IPS DF 4.7 (cell line): Measurements from ENCODE around the gene TUBA4A.
A peak's percentile ranks its signal among the peaks of the same experiment; 100 is the strongest.
"Not testable (repeated sequence)": the region's sequence is repeated elsewhere in the genome, so short reads cannot be mapped to it uniquely, and the experiment has no call there.

ENCODE experiments used
- DNase-seq: peaks from one replicate; pipeline ENCODE4 v3.0.0-alpha.2; 2013; ENCODE audit warnings: low spot score; ENCODE audit errors: extremely low read depth

The TUBA4A gene

DNA sequence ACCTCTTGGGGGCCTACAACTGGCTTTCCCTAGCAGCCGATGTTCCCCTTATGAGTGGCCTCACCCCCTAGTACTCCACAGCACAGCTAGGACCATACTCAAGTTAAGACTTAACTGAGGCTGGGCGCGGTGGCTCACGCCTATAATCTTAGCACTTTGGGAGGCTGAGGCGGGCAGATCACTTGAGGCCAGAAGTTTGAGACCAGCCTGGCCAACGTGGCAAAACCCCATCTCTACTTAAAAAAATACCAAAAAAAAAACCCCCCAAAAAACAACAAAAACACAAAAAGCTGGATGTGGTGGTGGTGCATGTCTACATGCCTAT lies 33.4 kb upstream of the TUBA4A start:
- not testable (repeated sequence) for DNase-seq

DNA sequence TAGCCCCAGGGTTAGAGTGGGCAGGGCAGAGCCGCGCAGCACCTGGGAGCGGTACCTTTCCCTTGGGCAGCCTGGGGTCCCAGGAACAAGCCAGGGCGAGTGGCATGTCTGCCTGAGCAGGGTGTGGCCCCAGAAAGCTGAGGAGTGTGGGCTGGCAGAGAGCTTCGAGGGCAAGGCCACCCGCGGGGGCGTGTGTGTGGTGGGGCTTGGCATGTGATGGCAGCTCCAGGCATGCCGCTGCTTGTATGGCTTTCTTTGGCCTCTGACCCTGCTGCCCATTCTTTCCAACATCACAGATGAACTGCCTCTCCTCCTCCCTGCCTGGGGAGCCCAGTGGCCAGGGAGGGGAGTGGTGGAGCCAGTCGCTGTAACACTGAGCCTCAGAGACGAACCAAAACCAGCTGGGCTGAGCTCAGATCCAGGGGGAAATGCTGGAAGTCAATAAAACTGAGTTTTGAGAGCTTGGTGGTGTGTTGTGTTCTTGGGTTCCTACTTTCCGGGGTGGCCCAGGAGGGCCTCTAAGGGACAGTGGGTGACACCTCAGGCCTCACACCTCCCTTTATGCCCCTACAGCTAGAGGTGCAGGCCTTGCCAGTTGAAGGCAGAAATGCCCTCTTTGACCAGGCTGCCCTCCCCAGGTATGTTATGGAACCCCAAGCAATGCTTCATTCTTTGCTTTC lies 32.9 kb upstream of the TUBA4A start:
- DNase-seq: no peak

DNA sequence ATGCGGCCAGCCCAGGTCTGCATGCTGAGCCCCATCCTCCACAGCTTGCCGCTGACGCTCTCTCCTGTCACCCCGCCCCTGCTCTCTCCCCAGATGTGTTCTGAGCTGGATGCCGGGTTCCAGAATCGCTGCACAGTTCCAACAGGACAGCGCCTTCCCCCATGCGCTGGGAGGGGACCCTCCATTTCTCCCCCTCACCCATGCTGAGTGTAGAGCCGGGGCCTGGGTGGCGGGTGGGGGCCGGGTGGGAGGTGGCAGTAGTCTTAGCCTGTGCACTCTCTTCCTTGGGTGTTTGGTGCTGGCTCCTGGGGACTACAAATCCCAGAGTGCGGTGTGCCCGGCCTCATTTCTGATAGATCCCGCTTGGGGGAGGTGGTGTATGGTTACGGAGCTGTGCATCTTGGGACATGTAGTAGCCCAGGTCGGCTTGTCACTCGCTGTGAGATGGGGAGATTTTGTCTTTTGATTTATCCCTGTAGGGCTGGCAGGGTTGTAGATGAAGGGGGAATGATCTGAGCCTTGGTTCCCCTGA lies 32.2 kb upstream of the TUBA4A start:
- DNase-seq: no peak

DNA sequence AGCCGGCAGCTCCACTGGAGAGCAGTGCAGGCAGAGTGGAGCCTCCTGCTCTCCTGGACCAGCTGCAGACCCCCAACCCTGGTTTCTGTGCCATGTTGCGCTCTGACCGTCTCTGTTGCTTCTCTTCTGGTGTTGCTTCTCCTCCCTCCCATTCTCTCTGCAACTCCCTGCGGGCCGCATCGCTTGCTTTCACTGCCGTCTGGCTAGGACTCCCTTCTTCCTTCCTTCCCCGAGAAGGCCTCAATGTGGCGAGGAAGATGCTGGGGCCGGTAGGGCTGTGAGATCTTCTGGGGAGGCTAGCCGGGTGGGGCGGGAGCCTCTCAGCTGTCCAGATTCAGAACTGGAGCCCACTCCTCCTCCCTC lies 31.6 kb upstream of the TUBA4A start:
- DNase-seq: no peak

DNA sequence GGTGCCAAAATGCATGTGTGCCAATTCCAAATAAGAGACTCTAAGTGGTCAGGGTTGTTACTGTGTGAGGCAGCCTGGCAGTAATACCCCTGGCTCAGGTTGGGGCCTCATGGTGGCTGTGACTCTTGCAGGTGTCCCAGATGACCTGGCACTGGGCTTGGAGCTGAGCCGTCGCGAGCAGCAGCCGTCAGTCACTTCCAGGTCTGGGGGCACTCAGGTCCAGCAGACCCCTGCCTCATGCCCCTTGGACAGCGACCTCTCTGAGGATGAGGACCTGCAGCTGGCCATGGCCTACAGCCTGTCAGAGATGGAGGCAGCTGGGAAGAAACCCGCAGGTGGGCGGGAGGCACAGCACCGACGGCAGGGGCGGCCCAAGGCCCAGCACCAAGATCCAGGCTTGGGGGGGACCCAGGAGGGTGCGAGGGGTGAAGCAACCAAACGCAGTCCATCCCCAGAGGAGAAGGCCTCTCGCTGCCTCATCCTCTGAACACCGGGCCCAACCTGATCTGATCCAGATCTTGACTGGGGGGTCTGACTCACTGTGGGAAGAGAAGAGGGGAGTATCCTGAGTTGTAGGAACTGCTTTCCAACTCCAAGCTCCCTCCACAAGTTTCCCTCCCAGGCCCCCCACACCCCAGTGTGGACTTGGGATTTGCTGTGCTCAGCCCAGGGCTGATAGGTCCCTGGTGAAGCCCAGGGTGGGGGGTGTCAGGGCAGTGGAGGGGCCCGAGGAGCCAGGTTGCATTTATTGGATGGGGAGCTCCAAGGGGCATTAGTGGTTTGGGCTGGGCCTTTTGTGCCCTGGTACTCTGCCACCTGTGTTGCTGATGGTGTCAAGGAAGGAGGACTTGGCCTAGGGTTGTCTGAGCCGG lies 31.0 kb upstream of the TUBA4A start:
- no peak for DNase-seq

DNA sequence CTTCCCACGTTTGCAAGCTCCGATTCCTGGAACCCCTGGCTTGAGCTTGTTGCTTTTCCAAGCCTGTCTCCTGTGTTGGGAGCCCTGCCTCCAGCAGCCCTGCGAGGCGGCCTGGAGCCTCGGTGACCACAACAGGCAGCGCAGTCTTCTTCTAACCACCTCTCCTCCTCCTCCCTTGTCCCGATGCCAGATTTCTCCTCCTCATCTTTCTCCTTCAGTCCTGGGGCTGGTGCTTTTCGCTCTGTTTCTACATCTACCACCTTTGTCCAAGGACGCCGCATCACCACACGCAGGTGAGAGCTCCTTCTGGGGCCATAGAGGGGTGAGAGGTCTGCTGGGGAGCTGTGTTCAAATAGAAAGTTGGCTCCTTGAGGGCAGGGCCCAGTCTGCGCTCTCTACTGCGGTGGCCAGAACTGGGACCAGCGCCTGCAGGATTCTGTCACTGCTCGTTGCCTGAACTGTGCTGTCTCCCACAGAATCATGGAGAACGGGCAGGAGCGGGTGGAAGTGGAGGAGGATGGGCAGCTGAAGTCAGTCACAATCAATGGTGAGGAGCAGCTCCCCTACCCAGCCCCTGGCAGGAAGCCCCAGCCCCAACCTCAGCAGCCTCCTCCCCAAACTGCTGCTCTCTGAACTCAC lies 29.3 kb upstream of the TUBA4A start:
- DNase-seq: no peak

DNA sequence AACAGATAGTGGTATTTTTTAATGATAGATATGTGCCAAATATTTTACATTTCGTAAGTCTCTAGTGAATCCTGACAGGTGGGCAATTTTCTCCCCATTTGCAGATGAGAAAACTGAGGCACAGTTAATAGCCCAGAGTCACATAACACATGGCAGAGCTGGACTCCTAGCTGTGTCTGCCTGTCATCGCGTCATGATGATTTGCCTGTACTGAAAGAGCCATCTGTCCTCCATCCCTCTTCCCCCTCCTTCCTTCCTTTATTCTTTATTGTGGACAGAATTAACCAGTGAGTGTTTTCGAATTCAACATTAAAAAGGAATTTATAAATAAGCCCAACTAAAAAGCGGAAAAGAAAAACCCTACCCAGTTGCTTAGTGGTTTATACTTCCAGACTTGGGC lies 28.7 kb upstream of the TUBA4A start:
- no peak for DNase-seq

DNA sequence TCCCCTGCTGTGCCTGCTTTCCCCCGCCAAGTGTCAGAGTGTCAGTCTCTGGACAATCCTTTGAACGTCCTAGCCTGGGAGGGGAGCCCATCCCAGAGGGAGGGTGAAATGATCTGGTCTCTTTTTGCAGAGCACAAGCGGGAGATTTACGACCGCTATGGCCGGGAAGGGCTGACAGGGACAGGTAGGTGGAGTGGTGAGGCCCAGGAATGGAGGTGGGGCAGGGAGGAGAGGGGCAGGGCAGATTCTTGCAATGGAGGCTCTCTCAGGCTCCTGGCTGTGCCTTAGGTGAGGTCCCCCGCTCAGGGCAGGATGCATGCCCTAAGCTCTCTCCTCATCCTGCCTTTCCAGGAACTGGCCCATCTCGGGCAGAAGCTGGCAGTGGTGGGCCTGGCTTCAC lies 27.9 kb upstream of the TUBA4A start:
- DNase-seq: no peak

DNA sequence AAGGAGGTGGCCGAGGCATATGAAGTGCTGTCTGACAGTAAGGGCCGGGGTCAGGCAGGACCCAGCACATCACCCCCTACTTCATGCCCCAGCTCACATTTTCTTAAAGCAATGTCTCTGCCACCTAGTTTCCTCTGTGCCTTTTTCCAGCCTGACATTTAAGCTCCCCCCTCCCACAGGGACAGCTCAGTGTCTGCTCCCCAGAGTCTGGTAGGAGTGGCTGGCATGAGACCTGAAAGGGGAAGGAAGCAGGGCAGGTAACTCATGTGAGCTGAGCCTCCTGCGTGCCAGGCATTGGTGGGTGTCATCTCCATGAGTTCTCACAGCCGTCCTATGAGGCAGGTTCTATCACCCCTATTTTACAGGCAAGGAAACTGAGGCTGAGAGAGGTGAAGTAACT lies 26.9 kb upstream of the TUBA4A start:
- DNase-seq: no peak

DNA sequence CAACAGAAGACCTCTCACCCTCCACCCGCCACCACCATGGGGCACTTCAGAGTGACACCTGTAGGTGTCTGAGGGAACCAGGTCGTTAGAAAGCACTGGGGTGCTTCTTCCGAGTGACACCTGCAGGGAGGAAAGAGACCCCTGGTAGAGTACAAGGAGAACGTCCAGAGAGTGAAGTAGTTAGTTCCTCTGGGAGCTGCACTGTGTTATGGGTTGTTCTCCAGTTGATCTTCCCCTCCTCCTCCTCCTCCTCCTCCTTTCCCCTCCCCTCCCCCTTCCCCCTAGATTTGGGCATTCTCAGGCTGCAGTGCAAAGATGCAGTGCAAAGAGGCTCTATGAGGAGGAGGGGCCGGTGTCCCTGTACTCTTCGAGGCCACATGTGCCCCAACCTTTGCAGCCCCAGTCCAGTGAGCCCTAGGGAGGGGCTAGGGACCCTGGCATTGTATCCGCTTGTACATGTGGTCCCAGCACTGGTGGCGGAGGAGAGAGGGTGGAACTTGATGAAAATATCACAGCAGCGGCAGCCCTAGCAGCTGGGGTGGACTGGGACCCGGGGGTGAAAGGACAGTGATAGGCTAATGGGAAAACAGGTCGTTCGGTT lies 26.3 kb upstream of the TUBA4A start:
- no peak for DNase-seq

DNA sequence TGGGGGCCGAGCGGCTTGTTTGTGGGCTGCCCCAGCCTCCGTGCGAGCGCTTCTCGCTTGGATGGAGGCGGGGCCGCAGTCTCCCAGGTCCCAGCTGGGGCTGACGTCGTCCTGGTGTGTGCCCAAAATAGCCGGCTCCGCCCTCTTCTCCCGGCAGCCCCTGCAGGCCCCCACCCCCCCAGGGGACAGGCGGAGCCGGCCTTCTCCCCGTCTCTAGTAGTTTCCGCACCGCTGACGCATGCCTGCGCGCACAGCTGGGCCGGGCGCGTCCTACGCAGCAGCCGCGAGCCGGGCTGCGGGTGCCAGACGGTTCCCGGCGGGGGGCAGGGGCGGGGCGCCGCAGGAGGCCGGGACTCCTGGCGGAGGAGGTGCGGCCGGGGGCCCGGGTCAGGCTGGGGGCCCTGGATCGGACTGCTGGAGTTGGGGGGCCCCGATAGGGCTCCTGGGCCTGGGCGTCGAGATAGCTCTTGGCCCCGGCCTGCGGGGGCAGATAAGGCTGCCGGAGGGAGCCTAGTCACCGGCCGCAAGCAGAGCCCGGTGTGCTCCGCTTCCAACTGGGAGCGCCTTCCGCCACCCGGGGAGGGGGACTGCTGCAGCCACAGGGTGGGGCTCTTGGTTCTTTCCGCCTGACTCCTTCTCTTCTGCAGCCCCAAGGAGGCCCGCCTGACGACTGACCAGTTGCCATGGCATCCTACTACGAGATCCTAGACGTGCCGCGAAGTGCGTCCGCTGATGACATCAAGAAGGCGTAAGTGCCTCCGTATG lies 25.6 kb upstream of the TUBA4A start, which contains the start of gene DNAJB2:
Gene DNAJB2 (plus strand): TSS at position 216 of the 765 bp plus-strand sequence. CDS start 468 bp downstream, at position 684.
- peak; percentile 79 for DNase-seq

DNA sequence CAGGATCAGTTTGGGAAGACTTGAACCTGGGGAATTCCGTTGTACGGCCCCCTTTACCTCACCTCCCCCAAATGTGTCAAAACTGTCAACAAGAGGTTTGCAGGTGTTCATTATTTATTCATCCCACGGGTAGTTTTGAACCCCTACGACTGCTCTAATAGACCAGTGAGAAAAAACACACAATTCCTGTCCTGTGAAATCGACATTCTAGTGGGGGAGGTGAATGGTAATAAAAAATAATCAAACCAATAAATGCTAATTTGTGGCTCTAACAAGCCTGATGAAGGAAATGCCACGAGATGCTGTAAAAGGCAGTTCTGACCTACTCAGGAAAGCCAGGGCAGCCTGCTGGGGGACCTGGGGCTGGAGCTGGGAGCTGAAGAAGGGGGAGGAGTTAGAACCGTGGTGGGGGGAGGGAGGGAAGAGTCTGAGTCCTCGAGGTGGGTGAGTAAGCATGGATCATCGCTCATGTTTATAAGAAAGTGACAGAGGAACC lies 25.0 kb upstream of the TUBA4A start:
- no peak for DNase-seq

DNA sequence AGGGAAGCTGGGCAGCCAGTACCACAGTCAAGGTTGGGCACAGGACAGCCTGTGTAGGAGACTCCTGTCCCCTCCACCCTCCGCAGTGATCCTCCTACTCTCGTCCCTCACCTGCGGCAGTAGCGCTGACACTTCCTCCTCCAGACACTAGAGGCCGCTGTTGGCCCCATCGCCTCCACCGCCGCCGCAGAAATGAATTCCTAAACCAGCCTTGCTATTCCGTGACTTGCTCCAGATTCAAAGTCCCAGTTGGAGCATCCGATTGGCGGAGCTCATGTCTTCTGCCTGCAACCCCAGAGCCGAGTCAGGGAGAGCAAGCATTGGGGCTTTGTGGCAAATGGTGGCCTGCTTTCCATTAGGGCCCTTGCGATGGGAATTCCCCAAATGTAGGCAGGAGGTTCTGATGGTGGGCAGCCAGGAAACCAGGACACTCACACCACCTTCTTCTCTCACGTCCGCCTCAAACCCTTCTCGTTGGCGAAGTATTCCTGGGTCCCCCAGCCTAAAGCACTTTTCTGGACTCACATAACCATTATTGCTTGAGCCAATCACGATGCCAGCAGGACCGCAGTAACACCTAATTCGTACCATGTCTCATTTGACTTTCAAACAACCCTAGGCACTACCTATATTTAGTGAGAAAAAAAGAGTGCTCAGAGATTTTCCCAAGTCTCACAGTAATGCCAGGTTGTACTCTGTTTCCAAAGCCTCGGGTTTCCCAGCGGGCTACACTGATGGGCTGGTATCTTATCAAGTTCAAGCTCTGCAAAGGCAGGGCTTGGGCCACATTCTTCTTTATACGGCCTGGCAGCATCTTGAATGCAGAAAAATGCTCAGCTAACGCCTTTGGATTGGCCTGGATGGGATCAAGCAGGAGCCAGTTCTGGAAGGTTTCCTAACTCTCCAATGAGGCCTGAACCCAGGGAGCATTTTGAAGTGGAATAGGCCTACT lies 24.3 kb upstream of the TUBA4A start:
- DNase-seq: no peak

DNA sequence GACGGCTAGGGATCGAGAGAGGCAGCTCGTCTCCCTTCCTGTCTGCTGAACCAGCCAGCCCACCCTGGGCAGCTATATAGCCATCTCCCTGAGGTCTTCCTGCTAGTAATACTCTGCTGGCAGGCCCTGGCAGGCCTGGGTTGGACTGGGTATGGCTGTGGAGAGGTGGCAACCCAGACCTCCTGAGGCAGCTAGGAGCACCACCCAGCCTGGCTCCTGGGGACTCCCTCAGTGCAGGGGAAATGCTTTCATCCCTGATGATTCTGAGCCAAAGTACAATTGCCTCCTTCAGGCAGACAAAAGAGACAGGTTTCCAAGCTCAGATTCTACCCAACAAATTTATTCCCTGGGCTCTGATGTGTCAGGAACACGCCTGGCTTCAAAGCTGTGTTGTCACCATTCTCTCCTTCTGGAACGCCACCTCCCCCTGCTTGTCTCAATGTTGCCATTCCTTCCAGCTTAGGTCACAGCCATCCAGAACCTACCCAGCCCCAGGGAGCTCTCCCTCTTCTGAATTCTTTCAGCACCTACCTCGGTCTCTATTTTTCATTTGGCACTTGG lies 20.7 kb upstream of the TUBA4A start:
- no peak for DNase-seq

DNA sequence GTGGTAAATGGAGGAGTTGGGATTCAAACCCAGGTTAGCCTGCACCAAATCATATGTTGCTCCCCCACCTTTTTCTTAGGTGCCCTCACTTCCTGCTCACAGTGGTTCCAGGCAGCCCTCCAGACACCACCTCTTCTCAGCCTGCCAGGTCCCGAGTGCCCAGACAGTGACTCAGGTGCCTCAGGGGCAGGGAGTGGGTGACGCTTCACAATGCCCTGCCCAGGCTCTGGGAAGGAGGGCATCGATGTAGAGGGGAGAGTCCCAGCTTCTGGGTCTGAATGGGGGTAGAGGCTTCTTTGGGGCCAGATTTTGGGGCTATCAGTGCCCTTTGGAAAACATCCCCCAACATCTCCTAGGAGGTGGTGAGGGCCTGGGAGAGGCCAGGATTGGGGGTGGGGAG lies 20.2 kb upstream of the TUBA4A start:
- no peak for DNase-seq

DNA sequence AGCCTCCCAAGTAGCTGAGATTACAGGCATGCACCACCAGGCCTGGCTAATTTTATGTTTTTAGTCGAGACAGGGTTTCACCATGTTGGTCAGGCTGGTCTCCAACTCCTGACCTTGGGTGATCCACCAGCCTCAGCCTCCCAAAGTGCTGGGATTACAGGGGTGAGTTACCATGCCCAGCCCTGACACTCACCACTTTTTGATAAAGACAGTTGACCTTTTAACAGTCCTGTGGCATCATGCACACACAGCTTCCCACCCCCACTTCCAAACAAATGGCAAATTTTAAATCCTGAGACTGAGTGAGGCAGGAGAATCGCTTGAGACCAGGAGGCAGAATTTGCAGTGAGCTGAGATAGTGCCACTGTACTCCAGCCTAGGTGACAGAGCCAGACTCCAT lies 19.3 kb upstream of the TUBA4A start:
- DNase-seq: no peak

DNA sequence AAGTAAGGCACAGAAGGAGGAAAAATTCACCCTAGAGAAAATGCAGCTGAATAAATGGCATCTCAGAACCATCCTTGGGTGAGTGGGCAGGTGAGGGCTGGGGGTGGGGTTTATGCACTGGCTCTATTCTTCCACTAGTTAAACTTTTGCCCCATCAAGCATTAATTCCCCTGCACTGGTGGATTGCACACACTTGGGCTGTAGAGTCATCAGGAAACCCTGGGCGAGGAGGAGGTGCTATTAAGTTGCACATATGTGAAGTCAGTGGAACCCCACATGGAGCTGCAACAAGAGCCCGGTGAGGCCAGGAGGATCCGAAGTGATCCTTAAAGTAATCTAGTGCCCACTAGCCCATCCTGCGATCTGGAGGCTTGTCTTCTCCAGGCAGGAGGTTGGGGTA lies 18.6 kb upstream of the TUBA4A start:
- DNase-seq: no peak

DNA sequence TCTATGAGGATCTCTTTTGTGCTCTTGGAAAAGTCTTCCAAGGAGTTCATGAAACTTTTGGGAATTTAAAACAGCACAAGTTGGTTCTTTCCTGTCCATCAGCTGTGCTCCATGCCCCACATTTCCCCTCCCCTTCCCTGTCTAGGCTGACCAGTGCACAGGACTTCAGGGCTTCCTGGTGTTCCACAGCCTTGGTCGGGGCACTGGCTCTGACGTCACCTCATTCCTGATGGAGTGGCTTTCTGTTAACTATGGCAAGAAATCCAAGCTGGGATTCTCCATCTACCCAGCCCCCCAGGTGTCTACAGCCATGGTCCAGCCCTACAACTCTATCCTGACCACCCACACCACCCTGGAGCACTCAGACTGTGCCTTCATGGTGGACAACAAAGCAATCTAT lies 17.3 kb upstream of the TUBA4A start:
- no peak for DNase-seq

DNA sequence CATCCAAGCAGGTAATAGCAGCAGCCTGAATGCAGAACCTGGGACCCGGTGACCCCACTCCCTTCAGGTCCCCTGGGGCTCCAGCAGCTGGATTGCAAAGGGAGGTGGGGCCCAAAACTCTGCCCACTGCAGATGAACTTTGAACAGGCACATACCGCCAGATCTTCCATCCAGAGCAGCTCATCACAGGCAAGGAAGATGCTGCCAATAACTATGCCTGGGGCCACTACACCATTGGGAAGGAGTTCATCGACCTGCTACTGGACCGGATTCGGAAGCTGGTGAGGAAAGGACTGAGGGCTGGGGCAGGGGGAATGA lies 16.3 kb upstream of the TUBA4A start:
- DNase-seq: no peak
